K562 (cell line): ENCODE data around the gene SIGLEC14. TPM values are rescaled to one million over a fixed set of nuclear protein-coding genes. Genes with fewer than 3 reads are reported as not detected.

ENCODE experiments used
- ATAC-seq: fragments of 200-7000 bp; cut with Tn5 transposase; 3 replicates; pipeline ENCODE4 v1.9.1; 2020; ENCODE audit warnings: moderate library complexity
- BruUV-seq: library from RNA; stranded (reverse); fragments of 400-500 nt; replicated peaks from 2 replicates; lab custom pipeline; 2021; lab: Mats Ljungman, UMichigan
- CTCF ChIA-PET: fragments of 300-600 bp; formaldehyde crosslinking; extraction: SDS; loops from one replicate; lab custom pipeline; 2021; ENCODE audit warnings: low intra/inter-chr PET ratio; lab: Yijun Ruan, JAX
- POLR2A ChIA-PET: fragments of 300-600, 350-650 bp; sonication (Branson Sonifier 250); formaldehyde crosslinking; extraction: SDS; loops from one replicate; lab custom pipeline; 2021; ENCODE audit warnings: antibody characterized with exemption, inconsistent platforms; lab: Yijun Ruan, JAX
- DNase-seq, 4 experiments: peaks; one replicate each; pipeline versions ENCODE4 v3.0.0 to v3.0.0-alpha.2; 2011 to 2018; ENCODE audit warnings: low spot score in 3 of 4, mixed read lengths in 3 of 4; ENCODE audit errors: extremely low read depth in 1 of 4
- FAIRE-seq: peaks from 2 replicates; lab custom pipeline; 2011; peaks lifted over from hg19 to GRCh38; lab: Jason Lieb, UNC
- H2AFZ ChIP-seq: 2 replicates; pipeline ENCODE4 v1.6.0; 2011; ENCODE audit warnings: low read depth, low read length, control low read depth, inconsistent platforms
- H3K27ac ChIP-seq: fragments of 200-600 bp; 3 replicates; pipeline ENCODE4 v1.8.0; 2011; ENCODE audit warnings: low read depth, mild to moderate bottlenecking, control low read depth, inconsistent platforms, low read length, moderate library complexity, mixed read lengths; ENCODE audit errors: extremely low read depth
- H3K27me3 ChIP-seq, 2 experiments: fragments of 300-600 bp in 1 of 2; 2 replicates in 1 of 2; 3 replicates in 1 of 2; pipeline versions ENCODE4 v1.6.0 to v1.8.0; 2011; ENCODE audit warnings: inconsistent platforms in 2 of 2, low read length in 2 of 2, mild to moderate bottlenecking in 1 of 2, mixed read lengths in 1 of 2, moderate library complexity in 1 of 2; ENCODE audit not compliant: control insufficient read depth in 2 of 2, insufficient read depth in 2 of 2
- H3K36me3 ChIP-seq: fragments of 300-600 bp; 3 replicates; pipeline ENCODE4 v1.8.0; 2011; ENCODE audit warnings: mild to moderate bottlenecking, low read length, inconsistent platforms; ENCODE audit not compliant: control insufficient read depth, insufficient read depth
- H3K4me1 ChIP-seq, 2 experiments: fragments of 200-600 bp in 1 of 2; replicated peaks in 1 of 2; 2 replicates in 1 of 2; 3 replicates in 1 of 2; pipeline versions ENCODE4 v1.5.1 to v1.8.0; 2011; ENCODE audit warnings: inconsistent platforms in 2 of 2, low read length in 2 of 2, mild to moderate bottlenecking in 1 of 2, mixed read lengths in 1 of 2, moderate library complexity in 1 of 2; ENCODE audit not compliant: control insufficient read depth in 2 of 2, insufficient read depth in 2 of 2
- H3K4me2 ChIP-seq: 2 replicates; pipeline ENCODE4 v1.6.1; 2011; ENCODE audit warnings: low read length, control low read depth, inconsistent platforms, mixed read lengths; ENCODE audit not compliant: insufficient read depth
- H3K4me3 ChIP-seq: fragments of 200-600 bp; sonication (generic), shearing (Covaris generic); 2 replicates; pipeline ENCODE4 v1.5.1; 2016; ENCODE audit warnings: control low read depth, inconsistent platforms
- H3K79me2 ChIP-seq: fragments of 200-600 bp; 3 replicates; pipeline ENCODE4 v1.8.0; 2011; ENCODE audit warnings: low read length, inconsistent platforms; ENCODE audit not compliant: control insufficient read depth, insufficient read depth
- H3K9ac ChIP-seq, 2 experiments: 2 replicates each; pipeline versions ENCODE4 v1.6.0 to v1.6.1; 2011; ENCODE audit warnings: low read depth in 2 of 2, low read length in 2 of 2, control low read depth in 1 of 2, inconsistent platforms in 1 of 2, mild to moderate bottlenecking in 1 of 2, mixed read lengths in 1 of 2; ENCODE audit not compliant: insufficient read depth in 1 of 2
- H3K9me1 ChIP-seq: one replicate; pipeline ENCODE4 v1.6.0; 2011; ENCODE audit warnings: inconsistent platforms, mild to moderate bottlenecking, low read length, moderate library complexity; ENCODE audit not compliant: control insufficient read depth, insufficient read depth
- H3K9me3 ChIP-seq: replicated peaks from 2 replicates; pipeline ENCODE4 v1.5.1; 2011; ENCODE audit warnings: low read depth, low read length, inconsistent platforms; ENCODE audit not compliant: control insufficient read depth, insufficient read depth
- H4K20me1 ChIP-seq: replicated peaks from 2 replicates; pipeline ENCODE4 v1.6.1; 2011; ENCODE audit warnings: low read length, inconsistent platforms, mixed read lengths; ENCODE audit not compliant: control insufficient read depth, insufficient read depth
- KDM1A ChIP-seq, 2 experiments: fragments of 450-650 bp; IDR thresholded peaks; 2 replicates each; pipeline ENCODE4 v1.6.1; 2016; ENCODE audit warnings: mild to moderate bottlenecking in 2 of 2
- ZNF146 ChIP-seq: IDR thresholded peaks from one replicate; pipeline ENCODE4 v1.6.1; 2018; ENCODE audit warnings: missing compliant biosample characterization; ENCODE audit not compliant: unreplicated experiment
- ZNF583 ChIP-seq: fragments of 250-450 bp; sonication (Bioruptor Pico); IDR thresholded peaks from 2 replicates; pipeline ENCODE4 v1.4.0; 2020
- ZNF644 ChIP-seq: fragments of 200-800 bp; sonication (Bioruptor generic); IDR thresholded peaks from 2 replicates; pipeline ENCODE4 v1.6.1; 2016; ENCODE audit warnings: low read depth, missing genetic modification characterization, missing compliant biosample characterization
- WGBS: fragments of 100-300 bp; shearing (Covaris generic); methylation state at CpG from one replicate; pipeline ENCODE4 v1.1.6; 2016; ENCODE audit warnings: low coverage, mixed read lengths; ENCODE audit not compliant: insufficient coverage; ENCODE audit errors: missing lambda C conversion rate; 5-methylcytosine and 5-hydroxymethylcytosine counted together
- in situ Hi-C: fragments of 300-500 bp; cut with MboI; formaldehyde crosslinking; loops from 4 replicates; pipeline ENCODE4 v1.15.0; 2018; ENCODE audit warnings: inconsistent platforms, mixed read lengths
- intact Hi-C: fragments of 100-400 bp; cut with micrococcal nuclease; formaldehyde crosslinking; loops from 2 replicates; pipeline ENCODE4 v1.14.2; 2022
- polyA plus RNA-seq, 8 experiments: library from polyadenylated mRNA; depleted of rRNA in 4 of 8; stranded (reverse) in 5 of 8; unstranded in 3 of 8; fragments of >200 nt; fragmentation: Nextera tagmentation in 2 of 8; fragmentation: Illumina TruSeq in 1 of 8; extraction: Ambion mirVana in 2 of 8; extraction: Trizol in 1 of 8; gene quantifications; 2 replicates each; pipeline versions ENCODE4 v1.2.1 to v1.2.3, GENCODE V29; 2011 to 2014; ENCODE audit warnings: inconsistent platforms in 1 of 8, missing spikeins in 1 of 8
- total RNA-seq, 7 experiments: library from RNA; depleted of rRNA in 6 of 7; stranded (reverse); fragments of >200 nt in 6 of 7; fragmentation: Illumina TruSeq in 2 of 7; extraction: Trizol in 2 of 7; gene quantifications; 2 replicates each; pipeline versions ENCODE4 v1.2.1 to v1.2.3, GENCODE V29; 2011 to 2021; ENCODE audit warnings: low replicate concordance in 1 of 7
- TF ChIP-seq, protein P1 (sequence below): fragments of 450-650 bp; IDR thresholded peaks from 2 replicates; pipeline ENCODE4 v1.6.1; 2016; ENCODE audit warnings: borderline replicate concordance
- TF ChIP-seq, protein P2 (sequence below): sonication (generic); formaldehyde crosslinking; IDR thresholded peaks from 2 replicates; pipeline ENCODE4 v1.9.0; 2022; ENCODE audit warnings: mild to moderate bottlenecking, missing genetic modification reagents

The SIGLEC14 gene
- total and polyA plus RNA-seq, 9 of the 15 experiments (the other 6 are each of a cell fraction or from before 2014, with no cell fraction given) = not detected

DNA sequence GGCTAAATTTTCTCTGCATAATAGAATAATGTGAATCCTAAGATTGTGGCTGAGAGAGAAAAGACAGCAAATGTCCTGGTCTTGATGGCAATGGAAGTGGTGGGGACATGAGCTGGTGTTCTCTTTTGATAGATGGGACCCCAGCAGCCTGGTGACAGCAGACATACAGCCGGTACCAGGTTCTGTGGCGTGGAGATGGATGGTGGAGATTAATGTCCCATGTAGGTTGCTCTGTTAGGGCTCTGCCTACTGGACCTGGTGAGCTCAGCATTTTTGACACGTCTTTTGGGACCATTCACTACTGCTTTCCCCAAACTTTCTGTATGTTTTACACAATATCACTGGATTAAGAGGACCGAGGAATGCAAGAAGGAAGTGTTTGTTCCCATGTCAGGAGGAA lies 8.2 kb upstream of the SIGLEC14 start (continued):
- TF ChIP-seq, protein P1, sequence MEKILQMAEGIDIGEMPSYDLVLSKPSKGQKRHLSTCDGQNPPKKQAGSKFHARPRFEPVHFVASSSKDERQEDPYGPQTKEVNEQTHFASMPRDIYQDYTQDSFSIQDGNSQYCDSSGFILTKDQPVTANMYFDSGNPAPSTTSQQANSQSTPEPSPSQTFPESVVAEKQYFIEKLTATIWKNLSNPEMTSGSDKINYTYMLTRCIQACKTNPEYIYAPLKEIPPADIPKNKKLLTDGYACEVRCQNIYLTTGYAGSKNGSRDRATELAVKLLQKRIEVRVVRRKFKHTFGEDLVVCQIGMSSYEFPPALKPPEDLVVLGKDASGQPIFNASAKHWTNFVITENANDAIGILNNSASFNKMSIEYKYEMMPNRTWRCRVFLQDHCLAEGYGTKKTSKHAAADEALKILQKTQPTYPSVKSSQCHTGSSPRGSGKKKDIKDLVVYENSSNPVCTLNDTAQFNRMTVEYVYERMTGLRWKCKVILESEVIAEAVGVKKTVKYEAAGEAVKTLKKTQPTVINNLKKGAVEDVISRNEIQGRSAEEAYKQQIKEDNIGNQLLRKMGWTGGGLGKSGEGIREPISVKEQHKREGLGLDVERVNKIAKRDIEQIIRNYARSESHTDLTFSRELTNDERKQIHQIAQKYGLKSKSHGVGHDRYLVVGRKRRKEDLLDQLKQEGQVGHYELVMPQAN = no peak
- no peak for TF ChIP-seq ZNF583 (CRISPR knock-in tag)
- TF ChIP-seq, protein P2, sequence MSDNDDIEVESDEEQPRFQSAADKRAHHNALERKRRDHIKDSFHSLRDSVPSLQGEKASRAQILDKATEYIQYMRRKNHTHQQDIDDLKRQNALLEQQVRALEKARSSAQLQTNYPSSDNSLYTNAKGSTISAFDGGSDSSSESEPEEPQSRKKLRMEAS (CRISPR knock-in tag) = no peak

DNA sequence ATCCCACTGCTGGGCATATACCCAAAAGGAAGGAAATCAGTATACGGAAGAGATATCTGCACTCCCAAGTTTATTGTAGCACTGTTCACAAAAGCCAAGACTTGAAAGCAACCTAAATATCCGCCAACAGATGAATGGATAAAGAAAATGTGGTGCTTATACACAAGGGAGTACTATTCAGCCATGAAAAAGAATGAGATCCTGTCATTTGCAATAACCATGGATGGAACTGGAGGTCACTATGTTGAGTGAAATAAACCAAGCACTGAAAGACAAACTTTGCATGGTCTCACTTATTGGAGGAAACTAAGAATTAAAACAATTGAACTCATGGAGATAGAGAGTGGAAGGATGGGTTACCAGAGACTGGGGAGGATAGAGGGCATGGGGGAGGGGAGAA lies 6.5 kb upstream of the SIGLEC14 start:
- Histone ChIP-seq H3K4me3 (no peak overlapping the region), H4K20me1 (no peaks in the 10 kb centered on the region), H3K27ac (no peak overlapping the region), H3K4me1 (peaks cover 0 to 9% of the 10 kb centered on the region in 2 experiments; a peak in 4 of 5 replicates), H3K9me3 (peaks cover 4% of the 10 kb centered on the region), H3K9me1 (no peaks in the 10 kb centered on the region), H3K36me3 (no peaks in the 10 kb centered on the region), H3K27me3 (peaks cover 2 to 9% of the 10 kb centered on the region in 2 experiments; a peak in 2 of 5 replicates), H3K9ac (no peak overlapping the region), H2AFZ (no peak overlapping the region), H3K4me2 (no peak overlapping the region), H3K79me2 (no peaks in the 10 kb centered on the region)
- TF ChIP-seq ZNF644 (tag) (no peak), ZNF146 (CRISPR knock-in tag) (peak; percentile 96), KDM1A (IDR thresholded peaks at IDR 0.05) (peak in 1 of 2 experiments; percentile 41; a peak in 1 of 4 replicates)
- no TSS peak for BruUV-seq
- CTCF ChIA-PET = interaction anchor here (0.6 kb wide), 1 partner anchor 355 kb away, joined by 3 read pairs; no protein-coding TSS in a partner anchor
- POLR2A ChIA-PET = no interaction called here
- in situ Hi-C loops (loop anchor here (10.0 to 25.0 kb wide), 2 partner anchors 178 to 491 kb away; partner anchors contain the start of gene CEACAM18), intact Hi-C loops (loop anchor here (10.0 kb wide), 1 partner anchor 498 kb away; no protein-coding TSS in a partner anchor)
- no peak for ATAC-seq
- 6% methylated on average over 2 of the region's 2 CpGs for WGBS
- DNase-seq = no peak
- FAIRE-seq = no peak
